GM12873 (cell line): ENCODE data around the gene AIG1.

Experiments used
- CTCF ChIP-seq: IDR thresholded peaks from 2 replicates; pipeline ENCODE4 v1.5.1; 2012; ENCODE audit warnings: low read depth, mild to moderate bottlenecking, moderate library complexity, low read length, control low read depth; ENCODE audit not compliant: insufficient read depth; ENCODE audit errors: missing control alignments

AIG1 gene

DNA sequence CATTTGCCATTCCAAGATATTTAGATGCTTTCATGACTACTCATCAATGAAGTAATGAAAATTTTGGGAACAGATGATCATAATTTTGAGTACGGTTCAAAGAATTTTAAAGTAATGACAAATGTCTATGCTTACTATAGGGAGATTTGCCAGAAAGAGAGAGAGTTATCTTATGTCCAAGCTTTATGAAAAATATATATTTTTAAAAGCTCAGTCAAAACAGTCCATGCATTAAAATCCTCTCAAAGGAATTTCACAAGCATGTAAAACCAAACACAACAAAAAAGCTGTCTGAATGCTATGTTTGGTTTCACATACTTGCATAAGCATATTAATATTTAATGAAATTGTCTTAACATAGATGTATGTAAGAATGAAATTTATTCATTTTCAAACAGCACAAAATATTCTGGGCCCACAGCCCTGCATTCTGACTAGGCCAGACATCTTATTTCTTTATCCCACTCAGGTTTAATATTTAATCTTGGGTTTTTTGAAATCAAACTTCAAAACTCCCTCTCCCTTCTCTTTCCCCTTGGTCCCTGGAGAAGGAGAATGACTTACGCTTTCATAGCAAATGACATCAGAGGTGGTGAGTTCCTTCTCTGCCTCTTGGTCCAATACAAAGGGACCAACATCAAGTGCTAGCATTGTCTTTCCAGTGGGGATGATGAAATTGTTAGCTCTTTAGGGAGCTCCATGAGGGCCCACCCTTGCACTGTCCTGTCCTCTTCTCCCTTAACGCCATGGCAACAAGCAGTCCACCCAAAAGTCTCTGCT is 295.6 kb downstream of the AIG1 start:
- no peak for TF ChIP-seq CTCF

- TF ChIP-seq CTCF: no peak
Observed at GRCh38 chr6:143357152-143357551, 296.5 kb downstream of the AIG1 start.

- TF ChIP-seq CTCF: no peak
Observed at GRCh38 chr6:143357561-143358255, 297.0 kb downstream of the AIG1 start.

DNA sequence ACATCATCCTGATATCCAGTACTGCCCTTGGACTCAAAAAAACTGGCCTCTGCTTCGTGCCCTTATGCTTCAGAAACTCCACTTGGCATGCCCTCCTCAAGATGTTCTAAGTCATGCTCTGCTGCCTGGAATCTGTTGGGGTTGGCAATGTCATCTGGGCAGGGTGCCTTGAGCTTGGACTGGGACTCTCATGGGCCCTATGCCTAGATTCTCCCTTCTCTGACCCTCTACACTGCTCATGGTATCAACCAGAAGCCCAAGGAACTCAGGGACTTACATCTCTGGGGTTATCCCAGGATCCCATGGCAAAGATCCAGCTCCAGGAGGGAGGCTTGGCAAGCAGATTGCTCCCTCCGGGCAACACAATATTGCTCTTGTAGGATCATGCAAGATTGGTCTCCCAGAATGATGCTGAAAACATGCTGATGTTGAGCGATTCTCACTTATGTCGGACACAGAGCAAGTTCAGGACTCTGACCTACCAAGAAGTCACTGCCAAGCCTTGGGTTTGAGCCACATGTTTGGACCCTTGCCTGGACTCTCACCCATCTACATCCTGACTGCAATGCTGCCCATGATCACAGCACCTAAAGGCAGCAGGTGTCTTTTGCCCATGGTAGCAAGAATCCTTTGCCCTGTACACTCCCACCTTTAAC is 301.0 kb downstream of the AIG1 start:
- no peak for TF ChIP-seq CTCF

GRCh38 chr6:143362192-143362558 is 301.5 kb downstream of the AIG1 start:
- no peak for TF ChIP-seq CTCF

DNA sequence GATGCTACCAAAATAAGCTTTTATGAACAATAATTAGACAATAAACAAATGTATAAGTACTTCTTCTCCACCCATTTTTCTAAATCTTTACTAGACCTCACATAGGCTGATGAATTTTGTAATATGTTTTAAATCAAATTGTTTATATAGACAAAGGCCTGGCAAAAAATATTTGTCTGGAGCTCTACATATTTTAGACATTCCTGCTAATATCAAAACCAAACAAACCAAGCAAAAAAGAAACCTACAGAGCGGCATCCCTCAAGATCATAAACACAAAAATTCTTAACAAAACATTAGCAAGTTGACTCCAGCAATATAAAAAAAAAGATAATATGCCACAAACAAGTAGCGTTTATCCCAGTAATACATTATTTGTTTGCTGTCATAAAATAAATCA is 302.6 kb downstream of the AIG1 start:
- no peak for TF ChIP-seq CTCF

- TF ChIP-seq CTCF: no peak
Observed at GRCh38 chr6:143368426-143368825, 307.7 kb downstream of the AIG1 start.
